Vagina (tissue), 2 donors: ENCODE results near the gene PALLD. TPM values are rescaled to one million over a fixed set of nuclear protein-coding genes. Genes with fewer than 3 reads are reported as not detected.
A peak's percentile ranks its signal among the peaks of the same experiment; 100 is the strongest.

ENCODE experiments used
- DNase-seq, 2 donors: peaks; one replicate each; pipeline ENCODE4 v3.0.0-alpha.2; 2017; ENCODE audit errors: extremely low spot score in 2 of 2
- H3K27ac ChIP-seq: fragments of 200-600 bp; sonication (generic); one replicate; pipeline ENCODE4 v1.5.1; 2019
- H3K27me3 ChIP-seq: fragments of 200-600 bp; sonication (generic); one replicate; pipeline ENCODE4 v1.5.1; 2019
- H3K36me3 ChIP-seq, 2 donors: fragments of 200-600 bp; sonication (generic); one replicate each; pipeline ENCODE4 v1.5.1; 2017 to 2019
- H3K4me1 ChIP-seq: fragments of 200-600 bp; sonication (generic); one replicate; pipeline ENCODE4 v1.5.1; 2019
- H3K4me3 ChIP-seq, 2 donors: fragments of 200-600 bp; sonication (generic); 1 replicate in 1 of 2; 2 replicates in 1 of 2; pipeline ENCODE4 v1.5.1; 2016 to 2019
- H3K9me3 ChIP-seq: fragments of 200-600 bp; sonication (generic); one replicate; pipeline ENCODE4 v1.5.1; 2019
- POLR2A ChIP-seq, 2 donors: fragments of 450-650 bp; IDR thresholded peaks; one replicate each; pipeline ENCODE4 v1.6.1; 2017; ENCODE audit warnings: antibody characterized with exemption in 2 of 2, mild to moderate bottlenecking in 2 of 2, moderate library complexity in 2 of 2
- POLR2AphosphoS5 ChIP-seq, 2 donors: sonication (generic); formaldehyde crosslinking; IDR thresholded peaks; one replicate each; pipeline ENCODE4 v1.9.0; 2017; ENCODE audit warnings: antibody characterized with exemption in 2 of 2, mild to moderate bottlenecking in 2 of 2, low read depth in 1 of 2; ENCODE audit not compliant: insufficient read depth in 1 of 2
- intact Hi-C: fragments of 100-400 bp; cut with DNase I; formaldehyde crosslinking; loops from one replicate; pipeline ENCODE4 v1.15.1; 2023
- total RNA-seq: library from RNA; depleted of rRNA; stranded (reverse); fragments of >200 nt; gene quantifications from one replicate; pipeline ENCODE4 v1.2.3, GENCODE V29; 2016
- TF ChIP-seq, protein P1 (sequence below), 3 experiments: fragments of 450-650 bp in 2 of 3; fragments of 200-600 bp in 1 of 3; sonication (generic) in 1 of 3; IDR thresholded peaks; one replicate each; pipeline ENCODE4 v1.5.1; 2017 to 2019; ENCODE audit warnings: antibody characterized with exemption in 3 of 3, mild to moderate bottlenecking in 2 of 3, moderate library complexity in 2 of 3

PALLD gene
- total RNA-seq, 1 donor from 2014 or later = 229 TPM

DNA sequence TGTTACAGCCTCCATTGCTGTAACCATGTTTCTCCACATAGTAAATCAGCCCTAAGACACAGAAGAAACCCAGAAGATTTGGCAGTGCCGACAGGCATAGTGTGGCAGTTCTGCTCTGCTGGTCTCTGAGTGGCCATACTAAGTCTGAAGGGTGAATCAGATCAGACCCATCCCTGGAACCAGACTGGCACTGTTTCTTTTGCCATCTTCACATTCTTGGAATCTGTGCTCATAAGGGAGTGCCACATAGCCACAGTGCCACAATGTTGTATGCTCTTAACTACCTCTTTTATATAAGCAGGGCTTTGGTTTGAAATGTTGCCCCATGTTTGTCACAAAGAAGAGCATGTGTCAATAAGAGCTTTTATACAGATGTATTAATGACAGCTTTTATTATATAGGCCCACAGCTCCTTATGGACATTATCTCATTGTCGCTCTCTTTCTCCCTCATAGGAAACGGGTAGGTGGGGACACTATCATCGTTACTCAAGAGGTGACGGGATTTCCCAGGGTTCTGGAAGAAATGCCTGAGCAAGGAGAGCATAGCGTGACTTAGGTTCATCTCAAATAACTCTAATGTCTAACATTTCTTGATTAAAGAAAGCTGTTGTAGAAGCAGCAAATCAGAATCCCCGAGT is 385.0 kb downstream of the PALLD start:
- no peak overlapping the region for H3K27ac ChIP-seq
- no peak for DNase-seq
- H3K9me3 ChIP-seq = no peaks in the 10 kb centered on the region
- intact Hi-C loops = no loop called here
- no peaks in the 10 kb centered on the region for H3K27me3 ChIP-seq
- H3K36me3 ChIP-seq = peaks cover 0 to 19% of the 10 kb centered on the region in 2 donors
- peaks cover 61% of the 10 kb centered on the region for H3K4me1 ChIP-seq
- no peak overlapping the region for H3K4me3 ChIP-seq
- TF ChIP-seq, protein P1, sequence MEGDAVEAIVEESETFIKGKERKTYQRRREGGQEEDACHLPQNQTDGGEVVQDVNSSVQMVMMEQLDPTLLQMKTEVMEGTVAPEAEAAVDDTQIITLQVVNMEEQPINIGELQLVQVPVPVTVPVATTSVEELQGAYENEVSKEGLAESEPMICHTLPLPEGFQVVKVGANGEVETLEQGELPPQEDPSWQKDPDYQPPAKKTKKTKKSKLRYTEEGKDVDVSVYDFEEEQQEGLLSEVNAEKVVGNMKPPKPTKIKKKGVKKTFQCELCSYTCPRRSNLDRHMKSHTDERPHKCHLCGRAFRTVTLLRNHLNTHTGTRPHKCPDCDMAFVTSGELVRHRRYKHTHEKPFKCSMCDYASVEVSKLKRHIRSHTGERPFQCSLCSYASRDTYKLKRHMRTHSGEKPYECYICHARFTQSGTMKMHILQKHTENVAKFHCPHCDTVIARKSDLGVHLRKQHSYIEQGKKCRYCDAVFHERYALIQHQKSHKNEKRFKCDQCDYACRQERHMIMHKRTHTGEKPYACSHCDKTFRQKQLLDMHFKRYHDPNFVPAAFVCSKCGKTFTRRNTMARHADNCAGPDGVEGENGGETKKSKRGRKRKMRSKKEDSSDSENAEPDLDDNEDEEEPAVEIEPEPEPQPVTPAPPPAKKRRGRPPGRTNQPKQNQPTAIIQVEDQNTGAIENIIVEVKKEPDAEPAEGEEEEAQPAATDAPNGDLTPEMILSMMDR (IDR thresholded peaks at IDR 0.05) = no peak
- TF ChIP-seq POLR2A (IDR thresholded peaks at IDR 0.05) (no peak), POLR2AphosphoS5 (IDR thresholded peaks at IDR 0.05; ENCODE audit: insufficient read depth in 1 of 2, low read depth in 1 of 2) (no peak)

DNA sequence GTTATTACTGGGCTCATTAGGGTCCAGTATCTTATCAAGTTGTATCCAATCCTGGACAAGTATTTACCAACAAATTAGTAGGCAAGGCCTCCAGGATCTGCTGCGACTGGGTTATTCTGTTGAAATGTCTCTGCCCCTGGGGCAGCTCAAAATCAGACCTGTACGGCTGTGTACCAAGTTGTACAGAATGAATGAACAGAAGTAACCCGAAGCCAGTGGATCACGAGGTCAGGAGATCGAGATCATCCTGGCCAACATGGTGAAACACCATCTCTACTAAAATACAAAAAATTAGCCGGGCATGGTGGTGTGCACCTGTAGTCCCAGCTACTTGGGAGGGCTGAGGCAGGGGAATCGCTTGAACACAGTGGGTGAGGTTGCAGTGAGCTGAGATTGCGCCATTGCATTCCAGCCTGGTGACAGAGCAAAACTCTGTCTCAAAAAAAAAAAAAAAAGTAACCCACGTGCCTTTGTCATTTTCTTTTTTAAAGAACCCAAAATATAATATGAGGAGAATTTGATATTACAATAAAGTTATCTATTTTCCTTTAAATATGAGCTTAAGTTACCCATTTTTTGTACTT is 385.9 kb downstream of the PALLD start:
- peaks cover 0 to 19% of the 10 kb centered on the region in 2 donors for H3K36me3 ChIP-seq
- H3K9me3 ChIP-seq = no peaks in the 10 kb centered on the region
- H3K27ac ChIP-seq = peak overlapping the region; percentile 17
- no peaks in the 10 kb centered on the region for H3K27me3 ChIP-seq
- intact Hi-C loops = no loop called here
- no peak for DNase-seq
- peaks cover 65% of the 10 kb centered on the region for H3K4me1 ChIP-seq
- TF ChIP-seq, protein P1 (IDR thresholded peaks at IDR 0.05) = no peak
- TF ChIP-seq POLR2A (IDR thresholded peaks at IDR 0.05) (no peak), POLR2AphosphoS5 (IDR thresholded peaks at IDR 0.05; ENCODE audit: insufficient read depth in 1 of 2, low read depth in 1 of 2) (no peak)
- H3K4me3 ChIP-seq = no peak overlapping the region

DNA sequence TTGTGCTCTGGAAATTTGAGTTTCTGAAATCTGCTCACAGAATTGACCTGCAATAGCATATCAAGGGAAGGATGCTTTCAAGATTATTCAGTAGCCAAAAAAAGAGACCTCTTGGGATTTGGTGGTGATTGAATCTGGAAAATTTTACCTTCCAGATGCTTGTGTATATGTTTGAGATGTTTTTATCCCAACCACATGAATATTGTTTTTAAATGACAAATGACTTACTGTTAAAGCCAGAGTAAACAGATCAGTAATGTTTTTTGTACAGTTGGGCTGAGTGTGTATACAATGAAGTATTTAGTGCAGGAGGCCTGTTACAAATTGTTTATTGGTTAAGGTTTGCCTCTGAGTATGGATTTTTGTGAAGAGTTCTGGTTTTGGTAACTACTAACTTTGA is 386.7 kb downstream of the PALLD start:
- no peak for DNase-seq
- H3K4me3 ChIP-seq = no peak overlapping the region
- intact Hi-C loops = no loop called here
- peak overlapping the region; percentile 17 for H3K27ac ChIP-seq
- H3K27me3 ChIP-seq = no peaks in the 10 kb centered on the region
- H3K9me3 ChIP-seq = no peaks in the 10 kb centered on the region
- no peak for TF ChIP-seq POLR2A (IDR thresholded peaks at IDR 0.05)
- TF ChIP-seq POLR2AphosphoS5 (IDR thresholded peaks at IDR 0.05; ENCODE audit: insufficient read depth in 1 of 2, low read depth in 1 of 2) = no peak
- TF ChIP-seq, protein P1 (IDR thresholded peaks at IDR 0.05) = no peak
- H3K36me3 ChIP-seq = peaks cover 0 to 15% of the 10 kb centered on the region in 2 donors
- H3K4me1 ChIP-seq = peaks cover 61% of the 10 kb centered on the region

DNA sequence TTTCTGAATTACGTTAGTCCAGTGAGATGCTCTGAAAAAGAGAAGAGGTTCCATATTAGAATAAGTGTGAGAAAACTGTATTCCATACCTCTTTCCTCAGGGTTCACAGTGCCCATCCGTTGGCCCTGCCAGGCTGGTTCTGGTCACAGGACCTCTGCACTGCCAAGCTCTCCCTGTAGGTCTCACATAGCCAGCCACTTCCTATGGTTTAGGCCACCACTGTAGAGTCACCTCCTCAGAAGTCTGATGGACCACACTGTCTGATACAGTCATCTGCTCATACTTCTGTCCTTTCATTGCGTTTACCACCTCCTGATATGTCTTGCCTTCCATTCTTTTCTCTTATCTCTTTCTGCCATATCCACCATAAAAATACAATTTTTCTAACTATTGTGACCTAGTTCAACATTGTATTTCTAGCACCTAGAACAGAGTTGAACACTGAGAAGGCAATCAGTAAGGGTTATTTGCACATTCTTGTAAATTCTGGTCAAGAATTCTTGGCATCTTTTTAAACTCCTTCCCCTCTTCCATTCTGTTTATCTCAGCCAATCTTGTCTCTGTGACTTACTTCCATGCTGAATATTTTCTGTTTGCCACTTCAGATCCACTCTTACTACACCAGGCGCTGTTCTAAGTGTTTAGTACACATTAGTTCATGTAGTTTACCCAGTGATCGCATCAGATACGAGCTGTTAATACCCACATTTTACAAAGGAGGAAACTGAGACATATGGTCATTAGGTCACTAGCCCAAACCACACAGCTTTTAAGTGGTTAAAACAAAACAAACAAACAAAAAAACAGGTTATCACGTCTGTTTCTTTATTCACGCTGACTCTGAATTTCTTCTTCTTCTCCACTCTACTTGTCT is 387.6 kb downstream of the PALLD start:
- Histone ChIP-seq H3K4me3 (no peak overlapping the region), H3K27ac (no peak overlapping the region), H3K27me3 (no peaks in the 10 kb centered on the region), H3K9me3 (no peaks in the 10 kb centered on the region), H3K36me3 (peaks cover 0 to 8% of the 10 kb centered on the region in 2 donors), H3K4me1 (peaks cover 51% of the 10 kb centered on the region)
- DNase-seq = no peak
- intact Hi-C loops = no loop called here
- TF ChIP-seq, protein P1 (IDR thresholded peaks at IDR 0.05) = no peak
- TF ChIP-seq POLR2A (IDR thresholded peaks at IDR 0.05) = no peak
- TF ChIP-seq POLR2AphosphoS5 (IDR thresholded peaks at IDR 0.05; ENCODE audit: insufficient read depth in 1 of 2, low read depth in 1 of 2) = no peak
